B cell (primary cell): ENCODE measurements around the gene GYPE. TPM values are rescaled to one million over a fixed set of nuclear protein-coding genes. Genes with fewer than 3 reads are reported as not detected.
"Not testable (repeated sequence)": the region's sequence is repeated elsewhere in the genome, so short reads cannot be mapped to it uniquely, and the experiment has no call there.

Source experiments
- ATAC-seq: fragments of 200-7000 bp; cut with Tn5 transposase; one replicate; pipeline ENCODE4 v1.10.0; 2021; ENCODE audit warnings: low read depth, mild to moderate bottlenecking, moderate number of reproducible peaks, moderate library complexity
- CTCF ChIA-PET: fragments of 350-600 bp; sonication (Branson Sonifier 250); formaldehyde crosslinking; loops from one replicate; lab custom pipeline; 2021; ENCODE audit warnings: antibody characterized with exemption, inconsistent platforms; lab: Charles Lee
- POLR2A ChIA-PET: fragments of 350-600 bp; sonication (Branson Sonifier 250); formaldehyde crosslinking; loops from one replicate; lab custom pipeline; 2021; ENCODE audit warnings: antibody characterized with exemption; lab: Charles Lee
- DNase-seq: peaks from one replicate; pipeline ENCODE4 v3.0.0; 2013
- H2AFZ ChIP-seq: 2 replicates; pipeline ENCODE4 v1.6.1; 2012; ENCODE audit warnings: mild to moderate bottlenecking, low read depth, low read length; ENCODE audit not compliant: insufficient read depth, poor library complexity, severe bottlenecking
- H3K27ac ChIP-seq, 2 donors: 1 replicate in 1 of 2; 2 replicates in 1 of 2; pipeline ENCODE4 v1.5.1; 2012 to 2013; ENCODE audit warnings: low read length in 2 of 2, mild to moderate bottlenecking in 2 of 2, moderate library complexity in 1 of 2
- H3K27me3 ChIP-seq, 4 experiments: fragments of 200-600 bp in 1 of 4; sonication (generic) in 1 of 4; replicated peaks in 1 of 4; 1 replicate in 2 of 4; 2 replicates in 2 of 4; pipeline versions ENCODE4 v1.6.1 to v1.7.0; 2013 to 2016; ENCODE audit warnings: low read length in 3 of 4, mild to moderate bottlenecking in 2 of 4, mixed read lengths in 1 of 4, moderate library complexity in 1 of 4; ENCODE audit not compliant: insufficient read depth in 4 of 4, control insufficient read depth in 3 of 4; ENCODE audit errors: control extremely low read depth in 1 of 4
- H3K36me3 ChIP-seq, 2 experiments: replicated peaks in 1 of 2; 1 replicate in 1 of 2; 2 replicates in 1 of 2; pipeline versions ENCODE4 v1.6.1 to v1.7.1; 2013; ENCODE audit warnings: low read length in 1 of 2; ENCODE audit not compliant: insufficient read depth in 2 of 2, control insufficient read depth in 1 of 2; ENCODE audit errors: control extremely low read depth in 1 of 2, extremely low read depth in 1 of 2
- H3K4me1 ChIP-seq, 2 donors: fragments of 200-600 bp in 1 of 2; sonication (generic) in 1 of 2; 1 replicate in 1 of 2; 2 replicates in 1 of 2; pipeline versions ENCODE4 v1.5.1 to v1.6.1; 2013 to 2017; ENCODE audit warnings: low read length in 2 of 2; ENCODE audit not compliant: control insufficient read depth in 2 of 2, insufficient read depth in 2 of 2
- H3K4me2 ChIP-seq: replicated peaks from 2 replicates; pipeline ENCODE3; 2012; ENCODE audit warnings: mild to moderate bottlenecking, low read depth, low read length; ENCODE audit not compliant: poor library complexity, severe bottlenecking
- H3K4me3 ChIP-seq, 5 experiments: fragments of 200-600 bp in 1 of 5; sonication (generic) in 1 of 5; 1 replicate in 3 of 5; 2 replicates in 2 of 5; pipeline versions ENCODE4 v1.5.1 to v1.7.0; 2011 to 2016; ENCODE audit warnings: low read length in 4 of 5, mild to moderate bottlenecking in 4 of 5, low read depth in 2 of 5, control low read depth in 1 of 5, moderate library complexity in 1 of 5; ENCODE audit not compliant: insufficient read depth in 1 of 5; ENCODE audit errors: control extremely low read depth in 1 of 5, extremely low read depth in 1 of 5
- H3K79me2 ChIP-seq: fragments of 200-600 bp; sonication (generic); one replicate; pipeline ENCODE4 v1.6.0; 2016; ENCODE audit warnings: low read length; ENCODE audit not compliant: control insufficient read depth, insufficient read depth
- H3K9ac ChIP-seq: fragments of 200-600 bp; sonication (generic); 2 replicates; pipeline ENCODE4 v1.6.1; 2017; ENCODE audit warnings: mild to moderate bottlenecking, low read length, moderate library complexity
- H3K9me3 ChIP-seq, 3 donors: one replicate each; pipeline versions ENCODE4 v1.6.1 to v1.7.1; 2013; ENCODE audit warnings: low read length in 2 of 3; ENCODE audit not compliant: control insufficient read depth in 2 of 3, insufficient read depth in 1 of 3; ENCODE audit errors: control extremely low read depth in 1 of 3
- H4K20me1 ChIP-seq: 2 replicates; pipeline ENCODE4 v1.6.0; 2012; ENCODE audit warnings: mild to moderate bottlenecking, low read length; ENCODE audit not compliant: insufficient read depth, control insufficient read depth, poor library complexity, severe bottlenecking
- H3K27ac Mint-ChIP-seq: one replicate; pipeline ENCODE4 v1.8.0; 2021; ENCODE audit warnings: mixed read lengths
- H3K27me3 Mint-ChIP-seq: one replicate; pipeline ENCODE4 v1.8.0; 2021; ENCODE audit warnings: mixed read lengths
- H3K4me1 Mint-ChIP-seq: one replicate; pipeline ENCODE4 v1.8.0; 2021; ENCODE audit warnings: mixed read lengths
- H3K4me3 Mint-ChIP-seq: one replicate; pipeline ENCODE4 v1.8.0; 2021; ENCODE audit warnings: mixed read lengths
- H3K9me3 Mint-ChIP-seq: one replicate; pipeline ENCODE4 v1.8.0; 2022; ENCODE audit warnings: mixed read lengths; ENCODE audit not compliant: insufficient read depth
- EZH2 ChIP-seq: IDR thresholded peaks from 2 replicates; pipeline ENCODE4 v1.6.1; 2012; ENCODE audit warnings: borderline replicate concordance, low read depth, mild to moderate bottlenecking, moderate library complexity, low read length; ENCODE audit not compliant: insufficient read depth, poor library complexity, severe bottlenecking
- WGBS: methylation state at CpG from one replicate; pipeline ENCODE4 v1.1.5; 2013; ENCODE audit warnings: missing lambda C conversion rate; ENCODE audit not compliant: insufficient coverage; 5-methylcytosine and 5-hydroxymethylcytosine counted together
- intact Hi-C: fragments of 100-400 bp; cut with micrococcal nuclease; formaldehyde crosslinking; loops from one replicate; pipeline ENCODE4 v1.10.0; 2022
- polyA plus RNA-seq: library from polyadenylated mRNA; depleted of rRNA; stranded (reverse); fragments of >200 nt; gene quantifications from 2 replicates; pipeline ENCODE4 v1.2.3, GENCODE V29; 2012
- total RNA-seq, 2 donors: library from RNA; stranded (reverse); fragments of 120-200 nt in 1 of 2; gene quantifications; 1 replicate in 1 of 2; 2 replicates in 1 of 2; pipeline versions ENCODE4 v1.2.3 to v1.2.4, GENCODE V29; 2013 to 2022
- TF ChIP-seq, protein P1 (sequence below): fragments of 200-600 bp; IDR thresholded peaks from one replicate; pipeline ENCODE4 v1.8.0; 2022; ENCODE audit warnings: antibody characterized with exemption, mild to moderate bottlenecking

Gene GYPE
- total and polyA plus RNA-seq, 2 donors (not counting 1 experiment from before 2014, with no cell fraction given): 3.0 to 4.7 TPM

DNA sequence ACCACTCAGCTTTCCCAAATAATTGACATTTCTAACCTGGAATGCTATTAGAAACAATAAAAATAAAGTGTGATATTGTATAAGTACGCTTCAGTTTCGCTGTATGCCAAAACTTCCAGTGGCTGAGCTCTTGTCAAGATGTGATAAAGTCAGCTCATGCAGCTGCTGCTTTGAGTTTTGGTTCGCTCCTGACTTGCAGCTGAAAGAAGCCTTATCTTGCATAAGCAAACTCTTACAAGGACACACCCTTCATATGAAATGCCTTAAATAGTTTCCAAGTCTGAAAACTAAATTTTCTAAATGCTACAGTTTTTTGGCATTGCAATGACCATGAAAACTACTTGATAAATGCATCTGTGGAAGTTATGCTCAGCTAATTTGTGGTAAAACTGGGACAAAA lies 17.2 kb downstream of the GYPE start:
- H4K20me1 ChIP-seq, H2AFZ ChIP-seq, H3K9me3 ChIP-seq, H3K27me3 ChIP-seq, H3K9ac ChIP-seq, H3K4me2 ChIP-seq, H3K4me3 Mint-ChIP-seq, POLR2A ChIA-PET, H3K79me2 ChIP-seq, H3K4me1 Mint-ChIP-seq, H3K9me3 Mint-ChIP-seq, intact Hi-C loops, ATAC-seq, CTCF ChIA-PET, DNase-seq, H3K27me3 Mint-ChIP-seq, H3K4me3 ChIP-seq, H3K4me1 ChIP-seq, H3K27ac ChIP-seq, H3K27ac Mint-ChIP-seq, H3K36me3 ChIP-seq: not testable (repeated sequence)
- WGBS: no CpG with 5 or more reads among the region's 3 CpGs

DNA sequence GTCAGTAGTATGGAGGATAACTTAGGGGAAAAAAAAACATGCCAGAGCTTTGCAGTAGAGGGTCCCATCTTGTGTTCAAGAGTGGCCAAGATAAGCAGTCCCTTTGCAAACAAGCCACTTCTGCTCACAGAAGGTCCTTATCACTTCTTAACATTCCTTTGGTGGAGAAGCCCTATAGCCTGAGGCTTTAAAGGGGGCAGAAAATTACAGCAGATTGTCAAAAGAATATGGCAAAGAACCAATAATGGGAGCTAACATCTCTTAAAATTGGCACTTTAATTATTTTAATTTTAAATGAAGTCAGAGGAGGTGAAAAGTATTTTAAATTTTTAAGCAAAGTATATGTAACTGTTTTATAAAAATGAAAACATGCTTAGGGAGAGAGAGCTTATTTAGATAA lies 20.4 kb downstream of the GYPE start:
- not testable (repeated sequence) for H3K4me1 Mint-ChIP-seq, H2AFZ ChIP-seq, DNase-seq

DNA sequence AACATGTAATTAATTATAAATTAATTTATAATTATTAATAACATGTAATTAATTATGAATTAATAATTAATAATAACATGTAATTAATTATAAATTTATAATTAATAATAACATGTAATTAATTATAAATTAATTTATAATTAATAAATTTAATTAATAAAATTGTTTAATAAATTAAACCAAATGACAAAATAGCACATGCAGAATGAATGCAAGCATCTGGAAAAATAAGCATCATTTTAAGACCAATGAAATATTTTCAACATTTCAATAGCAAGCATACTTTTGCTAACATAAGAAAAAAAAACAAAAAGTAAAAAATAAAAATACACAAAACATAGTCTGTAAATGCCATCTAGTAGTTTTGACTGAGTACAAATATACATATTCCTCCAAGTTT lies 21.8 kb downstream of the GYPE start:
- Histone ChIP-seq H3K9ac (no peak overlapping the region), H3K79me2 (no peaks in the 10 kb centered on the region), H3K27me3 (no peaks in the 10 kb centered on the region), H3K4me2 (no peak overlapping the region), H3K36me3 (no peaks in the 10 kb centered on the region), H3K4me1 (no peaks in the 10 kb centered on the region), H3K4me3 (no peak overlapping the region), H4K20me1 (no peaks in the 10 kb centered on the region), H3K27ac (no peak overlapping the region), H3K9me3 (no peaks in the 10 kb centered on the region), H2AFZ (no peak overlapping the region)
- Mint-ChIP-seq H3K4me1 (no peaks in the 10 kb centered on the region), H3K4me3 (no peak overlapping the region), H3K9me3 (no peaks in the 10 kb centered on the region), H3K27ac (no peak overlapping the region), H3K27me3 (no peaks in the 10 kb centered on the region)
- ChIA-PET POLR2A (no interaction called here), CTCF (no interaction called here)
- intact Hi-C loops: no loop called here
- TF ChIP-seq, protein P1, sequence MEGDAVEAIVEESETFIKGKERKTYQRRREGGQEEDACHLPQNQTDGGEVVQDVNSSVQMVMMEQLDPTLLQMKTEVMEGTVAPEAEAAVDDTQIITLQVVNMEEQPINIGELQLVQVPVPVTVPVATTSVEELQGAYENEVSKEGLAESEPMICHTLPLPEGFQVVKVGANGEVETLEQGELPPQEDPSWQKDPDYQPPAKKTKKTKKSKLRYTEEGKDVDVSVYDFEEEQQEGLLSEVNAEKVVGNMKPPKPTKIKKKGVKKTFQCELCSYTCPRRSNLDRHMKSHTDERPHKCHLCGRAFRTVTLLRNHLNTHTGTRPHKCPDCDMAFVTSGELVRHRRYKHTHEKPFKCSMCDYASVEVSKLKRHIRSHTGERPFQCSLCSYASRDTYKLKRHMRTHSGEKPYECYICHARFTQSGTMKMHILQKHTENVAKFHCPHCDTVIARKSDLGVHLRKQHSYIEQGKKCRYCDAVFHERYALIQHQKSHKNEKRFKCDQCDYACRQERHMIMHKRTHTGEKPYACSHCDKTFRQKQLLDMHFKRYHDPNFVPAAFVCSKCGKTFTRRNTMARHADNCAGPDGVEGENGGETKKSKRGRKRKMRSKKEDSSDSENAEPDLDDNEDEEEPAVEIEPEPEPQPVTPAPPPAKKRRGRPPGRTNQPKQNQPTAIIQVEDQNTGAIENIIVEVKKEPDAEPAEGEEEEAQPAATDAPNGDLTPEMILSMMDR: no peak
- TF ChIP-seq EZH2: no peak
- DNase-seq (no peak), ATAC-seq (no peak)

More for the DNA sequence above, 20.4 kb downstream of the GYPE start:
- intact Hi-C loops, H4K20me1 ChIP-seq, H3K36me3 ChIP-seq, H3K27ac Mint-ChIP-seq, H3K79me2 ChIP-seq, CTCF ChIA-PET, POLR2A ChIA-PET, H3K27me3 ChIP-seq, H3K4me3 Mint-ChIP-seq, ATAC-seq, H3K27me3 Mint-ChIP-seq, H3K27ac ChIP-seq, H3K4me1 ChIP-seq, H3K9me3 Mint-ChIP-seq, H3K4me2 ChIP-seq, H3K4me3 ChIP-seq, H3K9me3 ChIP-seq, H3K9ac ChIP-seq: not testable (repeated sequence)
